ENCODE measurements around the gene PLEKHG5.
"Not testable (repeated sequence)": the region's sequence is repeated elsewhere in the genome, so short reads cannot be mapped to it uniquely, and the experiment has no call there.

PLEKHG5 gene

GRCh38 chr1:6496365-6496721, 4.9 kb upstream of the PLEKHG5 start:
- peaks cover 27% of the 10 kb centered on the region for H3K27me3 Mint-ChIP-seq
- no peaks in the 10 kb centered on the region for H3K36me3 Mint-ChIP-seq (ENCODE audit: low read depth)
- no peak overlapping the region for H3K27ac Mint-ChIP-seq
- DNase-seq, result no peak
- H3K4me1 Mint-ChIP-seq (ENCODE audit: low read depth), result peaks cover 24% of the 10 kb centered on the region
- H3K9me3 Mint-ChIP-seq, result no peaks in the 10 kb centered on the region
- H3K4me3 Mint-ChIP-seq, result peak overlapping the region; percentile 42

- Mint-ChIP-seq H3K9me3 (no peaks in the 10 kb centered on the region), H3K36me3 (ENCODE audit: low read depth) (no peaks in the 10 kb centered on the region), H3K4me3 (no peak overlapping the region), H3K27ac (no peak overlapping the region), H3K27me3 (peaks cover 25% of the 10 kb centered on the region), H3K4me1 (ENCODE audit: low read depth) (peaks cover 27% of the 10 kb centered on the region)
- DNase-seq, result no peak
These were observed 4.3 kb upstream of the PLEKHG5 start for GRCh38 chr1:6495540-6496364.

GRCh38 chr1:6495041-6495441, 3.6 kb upstream of the PLEKHG5 start:
- Mint-ChIP-seq H3K27me3 (peaks cover 25% of the 10 kb centered on the region), H3K36me3 (ENCODE audit: low read depth) (no peaks in the 10 kb centered on the region), H3K27ac (no peak overlapping the region), H3K4me3 (no peak overlapping the region), H3K9me3 (no peaks in the 10 kb centered on the region), H3K4me1 (ENCODE audit: low read depth) (peaks cover 27% of the 10 kb centered on the region)
- DNase-seq, result no peak

GRCh38 chr1:6494627-6495026, 3.2 kb upstream of the PLEKHG5 start:
- Mint-ChIP-seq H3K4me3 (no peak overlapping the region), H3K27ac (no peak overlapping the region), H3K36me3 (ENCODE audit: low read depth) (no peaks in the 10 kb centered on the region), H3K27me3 (peaks cover 25% of the 10 kb centered on the region), H3K4me1 (ENCODE audit: low read depth) (peaks cover 27% of the 10 kb centered on the region), H3K9me3 (no peaks in the 10 kb centered on the region)
- DNase-seq, result no peak

- peaks cover 27% of the 10 kb centered on the region for H3K4me1 Mint-ChIP-seq (ENCODE audit: low read depth)
- H3K36me3 Mint-ChIP-seq (ENCODE audit: low read depth); H3K9me3 Mint-ChIP-seq; DNase-seq; H3K4me3 Mint-ChIP-seq; H3K27ac Mint-ChIP-seq: not testable (repeated sequence)
- H3K27me3 Mint-ChIP-seq, result peaks cover 22% of the 10 kb centered on the region
These were observed 2.4 kb upstream of the PLEKHG5 start for GRCh38 chr1:6493834-6494223.

- H3K36me3 Mint-ChIP-seq (ENCODE audit: low read depth), result no peaks in the 10 kb centered on the region
- DNase-seq, result no peak
- peak overlapping the region; percentile 67 for H3K27ac Mint-ChIP-seq
- peak overlapping the region; percentile 79 for H3K4me3 Mint-ChIP-seq
- H3K27me3 Mint-ChIP-seq, result peaks cover 21% of the 10 kb centered on the region
- H3K4me1 Mint-ChIP-seq (ENCODE audit: low read depth), result peaks cover 19% of the 10 kb centered on the region
- no peaks in the 10 kb centered on the region for H3K9me3 Mint-ChIP-seq
These were observed 499 bp upstream of the PLEKHG5 start for GRCh38 chr1:6491966-6492365.

GRCh38 chr1:6491081-6491449, 402 bp downstream of the PLEKHG5 start:
- H3K27ac Mint-ChIP-seq, result peak overlapping the region; percentile 67
- H3K4me3 Mint-ChIP-seq, result peak overlapping the region; percentile 79
- H3K9me3 Mint-ChIP-seq, result no peaks in the 10 kb centered on the region
- H3K27me3 Mint-ChIP-seq, result peaks cover 23% of the 10 kb centered on the region
- DNase-seq, result no peak
- no peaks in the 10 kb centered on the region for H3K36me3 Mint-ChIP-seq (ENCODE audit: low read depth)
- peaks cover 24% of the 10 kb centered on the region for H3K4me1 Mint-ChIP-seq (ENCODE audit: low read depth)

- H3K27me3 Mint-ChIP-seq, result peaks cover 22% of the 10 kb centered on the region
- peak overlapping the region; percentile 75 for H3K27ac Mint-ChIP-seq
- H3K36me3 Mint-ChIP-seq (ENCODE audit: low read depth), result no peaks in the 10 kb centered on the region
- no peaks in the 10 kb centered on the region for H3K9me3 Mint-ChIP-seq
- peak; percentile 76 for DNase-seq
- H3K4me3 Mint-ChIP-seq, result peak overlapping the region; percentile 79
- peaks cover 20% of the 10 kb centered on the region for H3K4me1 Mint-ChIP-seq (ENCODE audit: low read depth)
These were observed 1.0 kb downstream of the PLEKHG5 start for GRCh38 chr1:6490181-6491080.

GRCh38 chr1:6489799-6490180, 1.7 kb downstream of the PLEKHG5 start:
- no peaks in the 10 kb centered on the region for H3K9me3 Mint-ChIP-seq
- H3K4me3 Mint-ChIP-seq, result peak overlapping the region; percentile 79
- peak overlapping the region; percentile 75 for H3K27ac Mint-ChIP-seq
- peaks cover 23% of the 10 kb centered on the region for H3K27me3 Mint-ChIP-seq
- peaks cover 20% of the 10 kb centered on the region for H3K4me1 Mint-ChIP-seq (ENCODE audit: low read depth)
- peak; percentile 85 for DNase-seq
- no peaks in the 10 kb centered on the region for H3K36me3 Mint-ChIP-seq (ENCODE audit: low read depth)

- Mint-ChIP-seq H3K27me3 (peaks cover 27% of the 10 kb centered on the region), H3K36me3 (ENCODE audit: low read depth) (no peaks in the 10 kb centered on the region), H3K4me3 (peak overlapping the region; percentile 79), H3K9me3 (no peaks in the 10 kb centered on the region), H3K27ac (no peak overlapping the region), H3K4me1 (ENCODE audit: low read depth) (peaks cover 20% of the 10 kb centered on the region)
- no peak for DNase-seq
These were observed 2.1 kb downstream of the PLEKHG5 start for GRCh38 chr1:6489383-6489765.

- H3K4me3 Mint-ChIP-seq, result no peak overlapping the region
- H3K4me1 Mint-ChIP-seq (ENCODE audit: low read depth), result peaks cover 20% of the 10 kb centered on the region
- no peaks in the 10 kb centered on the region for H3K36me3 Mint-ChIP-seq (ENCODE audit: low read depth)
- H3K27ac Mint-ChIP-seq, result no peak overlapping the region
- no peaks in the 10 kb centered on the region for H3K9me3 Mint-ChIP-seq
- DNase-seq, result no peak
- peaks cover 33% of the 10 kb centered on the region for H3K27me3 Mint-ChIP-seq
These were observed 2.7 kb downstream of the PLEKHG5 start for GRCh38 chr1:6488602-6489382.

- H3K36me3 Mint-ChIP-seq (ENCODE audit: low read depth), result no peaks in the 10 kb centered on the region
- no peak overlapping the region for H3K4me3 Mint-ChIP-seq
These were observed 3.5 kb downstream of the PLEKHG5 start for GRCh38 chr1:6487804-6488484.

GRCh38 chr1:6486433-6487011, 4.9 kb downstream of the PLEKHG5 start:
- DNase-seq, result peak; percentile 91
- Mint-ChIP-seq H3K4me1 (ENCODE audit: low read depth) (peaks cover 13% of the 10 kb centered on the region), H3K4me3 (peak overlapping the region; percentile 8), H3K36me3 (ENCODE audit: low read depth) (no peaks in the 10 kb centered on the region), H3K27me3 (peaks cover 41% of the 10 kb centered on the region), H3K27ac (no peak overlapping the region), H3K9me3 (no peaks in the 10 kb centered on the region)

More at GRCh38 chr1:6487804-6488484, 3.5 kb downstream of the PLEKHG5 start:
- Mint-ChIP-seq H3K27me3 (peaks cover 39% of the 10 kb centered on the region), H3K9me3 (no peaks in the 10 kb centered on the region), H3K27ac (no peak overlapping the region), H3K4me1 (ENCODE audit: low read depth) (peaks cover 17% of the 10 kb centered on the region)
- no peak for DNase-seq

Data from activated T-cell treated with anti-CD3 and anti-CD28 coated beads, Interleukin-2, amount 50 U/mL, for 24 hours (primary cell).